ENCODE measurements around the gene WBP1L.
"Not testable (repeated sequence)": the region's sequence is repeated elsewhere in the genome, so short reads cannot be mapped to it uniquely, and the experiment has no call there.

The WBP1L gene

DNA sequence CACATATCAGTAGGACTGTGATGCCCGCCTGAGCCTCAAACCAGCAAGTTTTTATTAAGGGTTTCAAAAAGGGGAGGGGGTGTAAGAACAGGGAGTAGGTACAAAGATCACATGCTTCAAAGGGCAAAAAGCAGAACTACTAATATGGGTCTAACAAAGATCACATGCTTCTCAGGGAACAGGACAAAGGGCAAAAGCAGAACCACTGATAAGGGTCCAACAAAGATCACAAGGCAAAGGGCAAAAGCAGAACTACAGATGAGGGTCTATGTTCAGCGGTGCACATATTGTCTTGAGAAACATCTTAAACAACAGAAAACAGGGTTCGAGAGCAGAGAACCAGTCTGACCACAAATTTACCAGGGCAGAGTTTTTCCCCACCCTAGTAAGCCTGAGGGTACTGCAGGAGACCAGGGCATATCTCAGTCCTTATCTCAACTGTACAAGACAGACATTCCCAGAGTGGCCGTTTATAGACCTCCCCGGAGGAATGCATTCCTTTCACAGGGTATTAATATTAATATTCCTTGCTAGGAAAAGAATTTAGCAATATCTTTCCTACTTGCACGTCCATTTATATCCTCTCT is 100.5 kb downstream of the WBP1L start:
- DNase-seq = not testable (repeated sequence)

DNA sequence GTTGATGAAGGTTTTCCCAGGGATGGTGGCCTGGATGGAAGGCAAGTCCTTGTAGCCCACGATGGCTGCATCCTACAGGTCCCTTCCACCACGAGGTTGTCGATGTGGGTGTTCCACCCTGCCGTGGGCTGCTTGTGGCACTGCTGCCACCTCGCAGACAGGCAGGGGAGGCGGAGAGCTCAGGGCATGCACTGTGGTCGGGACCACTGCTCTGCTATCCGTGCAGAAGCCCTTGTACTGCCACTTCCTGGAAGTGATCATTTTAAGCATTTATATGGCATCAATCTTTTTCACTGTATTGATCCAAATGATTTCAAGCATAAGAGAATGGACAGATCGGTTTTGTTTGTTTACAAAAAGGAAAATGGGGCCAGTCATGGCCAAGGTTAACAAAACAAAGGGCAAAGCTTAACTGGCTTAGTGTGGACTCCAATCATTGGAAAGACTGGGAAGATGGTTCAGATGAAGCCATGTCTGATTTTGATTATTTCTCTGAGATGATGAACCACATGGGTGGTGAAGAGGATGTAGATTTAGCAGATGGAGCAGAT is 101.7 kb downstream of the WBP1L start:
- no peak for DNase-seq

- no peak for DNase-seq
These were observed 106.3 kb downstream of the WBP1L start for GRCh38 chr10:102850025-102850518.

DNA sequence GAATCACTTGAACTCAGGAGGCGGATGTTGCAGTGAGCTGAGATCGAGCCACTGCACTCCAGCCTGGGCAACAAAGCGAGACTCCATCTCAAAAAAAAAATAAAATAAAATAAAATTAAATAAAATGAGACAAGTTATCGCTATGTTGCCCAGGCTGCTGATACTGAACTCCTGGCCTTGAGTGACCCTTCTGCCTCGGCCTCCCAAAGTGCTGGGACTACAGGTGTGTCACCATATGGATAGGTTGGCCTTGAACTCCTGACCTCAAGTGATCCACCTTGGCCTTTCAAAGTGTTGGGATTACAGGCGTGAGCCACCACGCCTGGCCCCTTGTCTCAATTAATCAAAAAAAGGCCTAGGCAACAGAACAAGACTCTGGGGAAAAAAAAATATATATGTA is 109.5 kb downstream of the WBP1L start:
- not testable (repeated sequence) for DNase-seq

GRCh38 chr10:102855731-102856436 is 112.1 kb downstream of the WBP1L start:
- not testable (repeated sequence) for DNase-seq

- no peak for DNase-seq
These were observed 113.1 kb downstream of the WBP1L start for GRCh38 chr10:102856758-102857424.

- DNase-seq = no peak
These were observed 116.2 kb downstream of the WBP1L start for GRCh38 chr10:102859911-102860310.

DNA sequence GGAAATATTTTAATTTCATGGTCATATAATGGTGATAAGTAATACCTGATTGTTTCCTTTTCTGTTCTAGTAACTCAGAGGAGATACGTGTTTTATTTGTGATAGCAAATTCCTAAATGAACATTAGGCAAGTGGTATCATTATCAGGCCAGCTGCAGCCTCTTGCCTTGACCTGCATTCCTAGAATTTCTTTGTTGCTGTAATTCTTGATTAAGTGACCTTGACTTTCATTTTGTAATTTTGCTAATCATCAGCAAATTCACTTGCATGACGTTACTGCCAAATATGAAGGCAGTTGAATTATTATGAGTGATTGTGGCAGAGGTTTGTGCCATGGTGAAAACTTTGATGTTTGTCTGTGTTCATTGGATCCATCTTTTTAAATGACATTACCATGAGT is 119.9 kb downstream of the WBP1L start:
- DNase-seq = no peak

- no peak for DNase-seq
These were observed 121.9 kb downstream of the WBP1L start for GRCh38 chr10:102865620-102866019.
